ENCODE results near the gene RHO. TPM values are rescaled to one million over a fixed set of nuclear protein-coding genes. Genes with fewer than 3 reads are reported as not detected.
A peak's percentile ranks its signal among the peaks of the same experiment; 100 is the strongest.
"Not testable (repeated sequence)": the region's sequence is repeated elsewhere in the genome, so short reads cannot be mapped to it uniquely, and the experiment has no call there.

Gene RHO
- total RNA-seq, 2 experiments from 2014 or later, result not detected

GRCh38 chr3:129515821-129516432 is 12.5 kb upstream of the RHO start:
- DNase-seq; H3K9me3 Mint-ChIP-seq; intact Hi-C loops (cut with micrococcal nuclease); H3K36me3 Mint-ChIP-seq; H3K27ac Mint-ChIP-seq; POLR2A ChIA-PET; H3K27me3 Mint-ChIP-seq; H3K4me3 Mint-ChIP-seq; H3K4me1 Mint-ChIP-seq (ENCODE audit: low read depth): not testable (repeated sequence)
- CTCF ChIA-PET, result interaction anchor here (0.6 kb wide), 1 partner anchor 25 kb away, joined by 3 read pairs; no protein-coding TSS in a partner anchor

GRCh38 chr3:129517516-129517915 is 10.9 kb upstream of the RHO start:
- Mint-ChIP-seq H3K27me3 (no peaks in the 10 kb centered on the region), H3K36me3 (peaks cover 3% of the 10 kb centered on the region), H3K27ac (no peak overlapping the region), H3K4me1 (ENCODE audit: low read depth) (no peaks in the 10 kb centered on the region), H3K4me3 (no peak overlapping the region), H3K9me3 (no peaks in the 10 kb centered on the region)
- CTCF ChIA-PET, result no interaction called here
- POLR2A ChIA-PET, result no interaction called here
- no peak for DNase-seq
- intact Hi-C loops (cut with micrococcal nuclease), result no loop called here

DNA sequence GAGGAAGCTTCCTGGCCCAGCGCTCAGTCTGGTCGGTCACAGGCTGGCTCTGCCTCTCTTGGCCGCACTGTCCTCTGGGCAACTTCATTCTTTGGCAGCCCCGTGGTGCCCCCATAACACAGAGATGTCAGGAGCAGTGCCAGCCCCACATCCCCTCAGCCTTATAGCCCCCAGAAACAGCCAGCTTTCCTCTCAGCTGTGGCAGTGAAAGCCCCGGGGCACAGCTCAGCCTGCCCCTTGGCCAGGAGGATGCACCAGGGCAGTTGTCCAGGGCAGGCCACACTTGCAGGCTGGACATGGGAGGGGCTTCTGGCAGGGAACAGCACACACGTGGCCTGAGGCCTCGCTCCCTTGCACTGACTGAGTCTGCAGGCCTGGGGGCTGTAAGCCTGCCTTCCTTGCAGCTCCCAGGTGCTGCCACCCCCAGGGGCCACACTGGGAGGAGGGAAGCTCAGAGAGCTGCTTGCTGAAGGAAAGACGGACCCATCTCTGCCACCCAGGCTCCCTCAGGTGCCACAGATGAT is 10.3 kb upstream of the RHO start:
- no peaks in the 10 kb centered on the region for H3K27me3 Mint-ChIP-seq
- ChIA-PET POLR2A (no interaction called here), CTCF (no interaction called here)
- intact Hi-C loops (cut with micrococcal nuclease), result no loop called here
- H3K27ac Mint-ChIP-seq, result no peak overlapping the region
- peaks cover 3% of the 10 kb centered on the region for H3K36me3 Mint-ChIP-seq
- H3K4me1 Mint-ChIP-seq (ENCODE audit: low read depth), result no peaks in the 10 kb centered on the region
- no peak for DNase-seq
- H3K9me3 Mint-ChIP-seq, result no peaks in the 10 kb centered on the region
- no peak overlapping the region for H3K4me3 Mint-ChIP-seq

DNA sequence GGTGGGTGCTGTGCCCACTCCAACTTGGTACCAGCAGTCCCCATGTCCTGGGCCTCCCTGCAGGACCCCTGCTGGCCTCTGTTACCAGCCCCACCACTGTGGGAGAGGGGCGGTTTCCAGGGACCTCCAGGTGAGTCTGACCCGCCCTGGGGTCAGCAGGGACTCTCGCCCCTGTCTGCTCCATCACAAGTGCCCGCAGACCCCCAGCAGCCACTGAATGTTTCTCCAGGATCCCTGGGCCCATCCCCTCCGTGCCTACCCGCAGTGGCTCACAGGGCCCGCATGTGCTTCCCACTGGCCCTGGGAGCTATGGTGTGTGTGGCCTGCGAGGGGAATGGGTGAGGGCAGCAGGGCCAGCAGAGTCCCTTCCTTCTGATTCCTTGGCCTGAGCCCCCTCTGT is 9.9 kb upstream of the RHO start:
- CTCF ChIA-PET, result no interaction called here
- intact Hi-C loops (cut with micrococcal nuclease), result no loop called here
- H3K4me1 Mint-ChIP-seq (ENCODE audit: low read depth), result no peaks in the 10 kb centered on the region
- POLR2A ChIA-PET, result no interaction called here
- H3K36me3 Mint-ChIP-seq, result peaks cover 3% of the 10 kb centered on the region
- DNase-seq, result no peak
- no peaks in the 10 kb centered on the region for H3K9me3 Mint-ChIP-seq
- H3K27ac Mint-ChIP-seq, result no peak overlapping the region
- H3K27me3 Mint-ChIP-seq, result no peaks in the 10 kb centered on the region
- no peak overlapping the region for H3K4me3 Mint-ChIP-seq

DNA sequence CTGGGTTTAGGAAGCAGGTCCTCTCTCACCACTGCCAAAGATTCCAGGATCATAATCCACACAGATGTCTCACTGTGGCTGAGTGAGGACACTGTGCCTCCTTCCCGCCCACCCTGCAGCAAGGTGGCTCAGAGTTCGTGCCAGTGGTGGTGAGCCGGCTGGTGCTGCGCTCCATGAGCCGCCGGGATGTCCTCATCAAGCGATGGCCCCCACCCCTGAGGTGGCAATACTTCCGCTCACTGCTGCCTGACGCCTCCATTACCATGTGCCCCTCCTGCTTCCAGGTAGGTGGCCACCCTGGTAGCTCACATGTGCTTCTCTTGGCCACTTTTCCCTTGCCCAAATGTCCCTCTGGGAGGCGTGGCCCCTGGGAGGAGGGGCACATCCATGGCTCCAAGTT is 9.0 kb upstream of the RHO start:
- Mint-ChIP-seq H3K4me3 (no peak overlapping the region), H3K27ac (no peak overlapping the region), H3K27me3 (no peaks in the 10 kb centered on the region), H3K9me3 (no peaks in the 10 kb centered on the region), H3K4me1 (ENCODE audit: low read depth) (no peaks in the 10 kb centered on the region), H3K36me3 (peaks cover 3% of the 10 kb centered on the region)
- ChIA-PET POLR2A (no interaction called here), CTCF (no interaction called here)
- intact Hi-C loops (cut with micrococcal nuclease), result no loop called here
- no peak for DNase-seq

- peaks cover 3% of the 10 kb centered on the region for H3K36me3 Mint-ChIP-seq
- no peaks in the 10 kb centered on the region for H3K27me3 Mint-ChIP-seq
- no peaks in the 10 kb centered on the region for H3K9me3 Mint-ChIP-seq
- no peaks in the 10 kb centered on the region for H3K4me1 Mint-ChIP-seq (ENCODE audit: low read depth)
- no peak overlapping the region for H3K27ac Mint-ChIP-seq
- intact Hi-C loops (cut with micrococcal nuclease), result no loop called here
- no peak overlapping the region for H3K4me3 Mint-ChIP-seq
- ChIA-PET POLR2A (no interaction called here), CTCF (no interaction called here)
- no peak for DNase-seq
These were observed 8.3 kb upstream of the RHO start for GRCh38 chr3:129519896-129520715.

GRCh38 chr3:129520960-129521359 is 7.5 kb upstream of the RHO start:
- H3K4me3 Mint-ChIP-seq, result no peak overlapping the region
- ChIA-PET POLR2A (no interaction called here), CTCF (no interaction called here)
- H3K27me3 Mint-ChIP-seq, result no peaks in the 10 kb centered on the region
- DNase-seq, result no peak
- intact Hi-C loops (cut with micrococcal nuclease), result no loop called here
- no peak overlapping the region for H3K27ac Mint-ChIP-seq
- no peaks in the 10 kb centered on the region for H3K9me3 Mint-ChIP-seq
- H3K4me1 Mint-ChIP-seq (ENCODE audit: low read depth), result no peaks in the 10 kb centered on the region
- H3K36me3 Mint-ChIP-seq, result peaks cover 2% of the 10 kb centered on the region

GRCh38 chr3:129521611-129522010 is 6.8 kb upstream of the RHO start:
- CTCF ChIA-PET, result no interaction called here

DNA sequence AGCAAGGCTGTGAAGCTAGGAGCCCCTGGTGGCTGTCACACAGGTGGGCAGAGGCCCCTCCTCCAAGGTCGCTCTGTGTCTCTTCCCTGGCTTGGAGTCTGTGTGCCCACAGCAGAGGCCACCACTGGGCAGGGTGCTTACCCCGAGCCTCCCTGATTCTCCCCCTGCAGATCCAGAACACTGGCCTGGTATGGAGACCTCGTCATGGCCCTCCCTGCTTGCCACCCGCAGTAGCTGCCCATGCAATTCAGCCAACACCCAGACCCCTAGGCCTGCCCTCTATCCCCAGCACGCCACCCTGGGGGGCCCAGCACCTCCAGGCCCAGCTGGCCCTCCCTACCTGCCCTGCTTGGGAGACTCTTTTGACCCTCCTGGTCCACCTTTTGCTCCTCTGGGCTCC is 5.5 kb upstream of the RHO start:
- intact Hi-C loops (cut with micrococcal nuclease), result no loop called here
- Mint-ChIP-seq H3K27ac (no peak overlapping the region), H3K9me3 (no peaks in the 10 kb centered on the region), H3K27me3 (no peaks in the 10 kb centered on the region), H3K4me3 (no peak overlapping the region), H3K4me1 (ENCODE audit: low read depth) (no peaks in the 10 kb centered on the region), H3K36me3 (no peaks in the 10 kb centered on the region)
- CTCF ChIA-PET, result no interaction called here
- DNase-seq, result no peak
- POLR2A ChIA-PET, result no interaction called here

More at GRCh38 chr3:129521611-129522010, 6.8 kb upstream of the RHO start:
- no peaks in the 10 kb centered on the region for H3K27me3 Mint-ChIP-seq
- intact Hi-C loops (cut with micrococcal nuclease), result no loop called here
- H3K27ac Mint-ChIP-seq, result no peak overlapping the region
- no peak overlapping the region for H3K4me3 Mint-ChIP-seq
- POLR2A ChIA-PET, result no interaction called here
- H3K9me3 Mint-ChIP-seq, result no peaks in the 10 kb centered on the region
- DNase-seq, result no peak
- H3K36me3 Mint-ChIP-seq, result no peaks in the 10 kb centered on the region
- no peaks in the 10 kb centered on the region for H3K4me1 Mint-ChIP-seq (ENCODE audit: low read depth)

DNA sequence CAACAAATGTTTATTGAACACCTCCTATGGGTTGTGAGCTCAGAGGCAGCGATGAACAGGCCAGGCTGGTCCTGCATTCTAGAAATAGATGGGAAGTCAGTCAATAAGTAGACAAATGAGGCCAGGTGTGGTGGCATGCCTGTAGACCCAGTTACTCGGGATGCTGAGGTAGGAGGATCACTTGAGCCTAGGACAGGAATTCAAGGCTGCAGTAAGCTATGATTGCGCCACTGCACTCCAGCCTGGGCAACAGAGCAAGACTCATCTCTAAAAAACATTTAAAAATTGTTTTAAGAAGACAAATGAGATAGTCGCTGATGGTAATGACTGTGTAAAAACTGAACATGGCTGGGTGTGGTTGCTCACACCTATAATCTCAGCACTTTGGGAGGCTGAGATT is 4.4 kb upstream of the RHO start:
- Mint-ChIP-seq H3K9me3 (no peaks in the 10 kb centered on the region), H3K27me3 (no peaks in the 10 kb centered on the region), H3K4me3 (no peak overlapping the region), H3K4me1 (ENCODE audit: low read depth) (no peaks in the 10 kb centered on the region), H3K27ac (no peak overlapping the region), H3K36me3 (no peaks in the 10 kb centered on the region)
- POLR2A ChIA-PET, result interaction anchor here (0.6 kb wide), 1 partner anchor 424 kb away, joined by 3 read pairs; no protein-coding TSS in a partner anchor
- CTCF ChIA-PET, result no interaction called here
- intact Hi-C loops (cut with micrococcal nuclease), result no loop called here
- no peak for DNase-seq

DNA sequence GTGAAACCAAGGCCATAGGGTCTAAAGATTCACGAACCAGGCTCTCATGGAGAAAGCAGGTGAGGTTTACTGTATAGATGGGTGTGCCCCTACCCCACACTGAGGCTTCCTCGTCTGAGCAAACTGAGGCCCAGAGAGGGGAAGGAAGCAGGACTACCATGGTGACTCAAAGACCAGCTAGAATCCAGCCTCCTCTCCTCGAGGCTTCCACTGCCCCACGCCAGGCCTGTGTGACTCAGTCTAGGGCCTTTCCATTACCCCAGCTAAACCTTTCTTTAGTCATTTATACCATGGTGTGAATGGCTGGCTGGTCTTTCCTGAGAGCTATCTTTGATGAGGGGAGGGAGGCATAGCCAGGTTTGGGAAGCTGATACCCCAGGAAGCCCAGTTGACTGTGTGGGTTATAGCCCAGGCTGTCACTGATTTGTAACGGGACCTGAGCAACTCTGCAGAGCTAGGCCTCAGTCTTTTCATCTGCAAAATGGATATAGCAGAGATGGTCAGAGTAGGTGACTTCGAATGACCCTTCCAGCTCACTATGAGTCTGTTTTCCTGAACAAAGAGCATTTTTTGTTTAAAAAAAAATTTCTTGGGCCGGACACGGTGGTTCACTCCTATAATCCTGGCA is 3.0 kb upstream of the RHO start:
- no peak overlapping the region for H3K27ac Mint-ChIP-seq
- POLR2A ChIA-PET, result interaction anchor here (1.3 kb wide), 1 partner anchor 85 kb away, joined by 3 read pairs; the partner anchor contains the start of genes IFT122 and MBD4

GRCh38 chr3:129526121-129526900 is 2.1 kb upstream of the RHO start:
- Mint-ChIP-seq H3K9me3 (no peaks in the 10 kb centered on the region), H3K4me3 (no peak overlapping the region), H3K27me3 (no peaks in the 10 kb centered on the region), H3K27ac (no peak overlapping the region), H3K4me1 (ENCODE audit: low read depth) (no peaks in the 10 kb centered on the region), H3K36me3 (no peaks in the 10 kb centered on the region)
- ChIA-PET CTCF (interaction anchor here (1.6 kb wide), 1 partner anchor 36 kb away, joined by 6 read pairs; no protein-coding TSS in a partner anchor), POLR2A (interaction anchor here (1.3 kb wide), 1 partner anchor 86 kb away, joined by 3 read pairs; the partner anchor contains the start of genes IFT122 and MBD4)
- DNase-seq, result no peak
- intact Hi-C loops (cut with micrococcal nuclease), result no loop called here

More for the DNA sequence above, 3.0 kb upstream of the RHO start:
- no peaks in the 10 kb centered on the region for H3K9me3 Mint-ChIP-seq
- no peaks in the 10 kb centered on the region for H3K4me1 Mint-ChIP-seq (ENCODE audit: low read depth)
- CTCF ChIA-PET, result interaction anchor here (1.6 kb wide), 1 partner anchor 36 kb away, joined by 6 read pairs; no protein-coding TSS in a partner anchor
- no peaks in the 10 kb centered on the region for H3K36me3 Mint-ChIP-seq
- peak; percentile 40 for DNase-seq
- intact Hi-C loops (cut with micrococcal nuclease), result no loop called here
- no peaks in the 10 kb centered on the region for H3K27me3 Mint-ChIP-seq
- no peak overlapping the region for H3K4me3 Mint-ChIP-seq

Measured in activated CD4-positive, alpha-beta memory T cell treated with anti-CD3 and anti-CD28 coated beads for 36 hours (primary cell).